ENCODE measurements around the gene TMEM204. TPM values are rescaled to one million over a fixed set of nuclear protein-coding genes. Genes with fewer than 3 reads are reported as not detected.

The TMEM204 gene
- total and polyA plus RNA-seq, 10 of the 15 experiments (the other 5 are each of a cell fraction or from before 2014, with no cell fraction given), result 0.05 to 0.30 (median 0.18) TPM; not detected in 7

- peaks cover 5 to 11% of the 10 kb centered on the region in 2 experiments; a peak in 3 of 4 replicates for H3K36me3 ChIP-seq (ENCODE audit: control insufficient read depth in 2 of 2, insufficient read depth in 2 of 2, low read length in 1 of 2)
- no peak overlapping the region for H3K27ac ChIP-seq (ENCODE audit: control insufficient read depth, insufficient read depth)
- no peak overlapping the region for H2AFZ ChIP-seq (ENCODE audit: control insufficient read depth, low read depth, low read length)
- ChIA-PET RAD21 (ENCODE audit: unreplicated experiment) (no interaction called here), SMC1A (ENCODE audit: uncharacterized antibody, unreplicated experiment) (no interaction called here), POLR2A (no interaction called here), CTCF (no interaction called here)
- no peak for DNase-seq (ENCODE audit: low read depth, low spot score)
- in situ Hi-C loops (cut with MboI) (no loop called here), intact Hi-C loops (cut with micrococcal nuclease; ENCODE audit: unreplicated experiment) (no loop called here)
- WGBS (ENCODE audit: insufficient coverage, insufficient replicate concordance, low lambda C conversion rate, missing lambda C conversion rate), result 95% methylated on average over 19 of the region's 22 CpGs
- no peaks in the 10 kb centered on the region for H4K20me1 ChIP-seq (ENCODE audit: control insufficient read depth, insufficient read depth)
- no peak overlapping the region for H3K4me3 ChIP-seq
- no peaks in the 10 kb centered on the region for H3K79me2 ChIP-seq (ENCODE audit: control insufficient read depth, insufficient read depth, low read length)
- no peak for ATAC-seq
- no TSS peak for BruUV-seq (replicated peaks)
- H3K4me1 ChIP-seq (ENCODE audit: control insufficient read depth, insufficient read depth, low read length), result no peaks in the 10 kb centered on the region
- H3K9me3 ChIP-seq (replicated peaks; ENCODE audit: control insufficient read depth, insufficient read depth, low read length), result no peaks in the 10 kb centered on the region
- H3K4me2 ChIP-seq (ENCODE audit: control insufficient read depth, insufficient read depth), result no peak overlapping the region
- H3K27me3 ChIP-seq (replicated peaks in 1 of 2; ENCODE audit: control insufficient read depth in 2 of 2, insufficient read depth in 2 of 2, low read length in 1 of 2), result no peaks in the 10 kb centered on the region
- H3K9ac ChIP-seq (ENCODE audit: control insufficient read depth, insufficient read depth, low read length), result no peak overlapping the region
- FAIRE-seq, result no peak
- TF ChIP-seq ZNF274 (IDR thresholded peaks at IDR 0.05; ENCODE audit: insufficient read depth, insufficient read length) (no peak), BMI1 (IDR thresholded peaks at IDR 0.05; ENCODE audit: borderline replicate concordance) (no peak), JUNB (IDR thresholded peaks at IDR 0.05) (no peak), CBX5 (IDR thresholded peaks at IDR 0.05; ENCODE audit: low read depth) (no peak), NFYA (IDR thresholded peaks at IDR 0.05; ENCODE audit: borderline replicate concordance, low read depth, low read length) (no peak), IKZF2 (IDR thresholded peaks at IDR 0.05) (no peak), YBX1 (IDR thresholded peaks at IDR 0.05) (no peak), CBX3 (IDR thresholded peaks at IDR 0.05; ENCODE audit: borderline replicate concordance, low read depth) (no peak), BHLHE40 (IDR thresholded peaks at IDR 0.05; ENCODE audit: borderline replicate concordance in 1 of 2, low read depth in 2 of 2, low read length in 1 of 2) (no peak), FOS (IDR thresholded peaks at IDR 0.05; ENCODE audit: borderline replicate concordance, extremely low read depth, insufficient read length) (no peak), EGR1 (IDR thresholded peaks at IDR 0.05; ENCODE audit: borderline replicate concordance in 1 of 2, low read depth in 2 of 2, low read length in 2 of 2) (no peak), SKIL (IDR thresholded peaks at IDR 0.05; ENCODE audit: low read depth, poor library complexity, severe bottlenecking) (no peak), SMARCA5 (IDR thresholded peaks at IDR 0.05) (no peak), KDM1A (IDR thresholded peaks at IDR 0.05; ENCODE audit: borderline replicate concordance) (no peak), RUNX3 (IDR thresholded peaks at IDR 0.05; ENCODE audit: low read length) (no peak)
- TF ChIP-seq, protein P1, sequence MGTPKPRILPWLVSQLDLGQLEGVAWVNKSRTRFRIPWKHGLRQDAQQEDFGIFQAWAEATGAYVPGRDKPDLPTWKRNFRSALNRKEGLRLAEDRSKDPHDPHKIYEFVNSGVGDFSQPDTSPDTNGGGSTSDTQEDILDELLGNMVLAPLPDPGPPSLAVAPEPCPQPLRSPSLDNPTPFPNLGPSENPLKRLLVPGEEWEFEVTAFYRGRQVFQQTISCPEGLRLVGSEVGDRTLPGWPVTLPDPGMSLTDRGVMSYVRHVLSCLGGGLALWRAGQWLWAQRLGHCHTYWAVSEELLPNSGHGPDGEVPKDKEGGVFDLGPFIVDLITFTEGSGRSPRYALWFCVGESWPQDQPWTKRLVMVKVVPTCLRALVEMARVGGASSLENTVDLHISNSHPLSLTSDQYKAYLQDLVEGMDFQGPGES (IDR thresholded peaks at IDR 0.05), result no peak
- TF ChIP-seq, protein P2, sequence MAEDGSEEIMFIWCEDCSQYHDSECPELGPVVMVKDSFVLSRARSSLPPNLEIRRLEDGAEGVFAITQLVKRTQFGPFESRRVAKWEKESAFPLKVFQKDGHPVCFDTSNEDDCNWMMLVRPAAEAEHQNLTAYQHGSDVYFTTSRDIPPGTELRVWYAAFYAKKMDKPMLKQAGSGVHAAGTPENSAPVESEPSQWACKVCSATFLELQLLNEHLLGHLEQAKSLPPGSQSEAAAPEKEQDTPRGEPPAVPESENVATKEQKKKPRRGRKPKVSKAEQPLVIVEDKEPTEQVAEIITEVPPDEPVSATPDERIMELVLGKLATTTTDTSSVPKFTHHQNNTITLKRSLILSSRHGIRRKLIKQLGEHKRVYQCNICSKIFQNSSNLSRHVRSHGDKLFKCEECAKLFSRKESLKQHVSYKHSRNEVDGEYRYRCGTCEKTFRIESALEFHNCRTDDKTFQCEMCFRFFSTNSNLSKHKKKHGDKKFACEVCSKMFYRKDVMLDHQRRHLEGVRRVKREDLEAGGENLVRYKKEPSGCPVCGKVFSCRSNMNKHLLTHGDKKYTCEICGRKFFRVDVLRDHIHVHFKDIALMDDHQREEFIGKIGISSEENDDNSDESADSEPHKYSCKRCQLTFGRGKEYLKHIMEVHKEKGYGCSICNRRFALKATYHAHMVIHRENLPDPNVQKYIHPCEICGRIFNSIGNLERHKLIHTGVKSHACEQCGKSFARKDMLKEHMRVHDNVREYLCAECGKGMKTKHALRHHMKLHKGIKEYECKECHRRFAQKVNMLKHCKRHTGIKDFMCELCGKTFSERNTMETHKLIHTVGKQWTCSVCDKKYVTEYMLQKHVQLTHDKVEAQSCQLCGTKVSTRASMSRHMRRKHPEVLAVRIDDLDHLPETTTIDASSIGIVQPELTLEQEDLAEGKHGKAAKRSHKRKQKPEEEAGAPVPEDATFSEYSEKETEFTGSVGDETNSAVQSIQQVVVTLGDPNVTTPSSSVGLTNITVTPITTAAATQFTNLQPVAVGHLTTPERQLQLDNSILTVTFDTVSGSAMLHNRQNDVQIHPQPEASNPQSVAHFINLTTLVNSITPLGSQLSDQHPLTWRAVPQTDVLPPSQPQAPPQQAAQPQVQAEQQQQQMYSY (CRISPR knock-in tag; IDR thresholded peaks at IDR 0.05), result no peak
- TF ChIP-seq, protein P3, sequence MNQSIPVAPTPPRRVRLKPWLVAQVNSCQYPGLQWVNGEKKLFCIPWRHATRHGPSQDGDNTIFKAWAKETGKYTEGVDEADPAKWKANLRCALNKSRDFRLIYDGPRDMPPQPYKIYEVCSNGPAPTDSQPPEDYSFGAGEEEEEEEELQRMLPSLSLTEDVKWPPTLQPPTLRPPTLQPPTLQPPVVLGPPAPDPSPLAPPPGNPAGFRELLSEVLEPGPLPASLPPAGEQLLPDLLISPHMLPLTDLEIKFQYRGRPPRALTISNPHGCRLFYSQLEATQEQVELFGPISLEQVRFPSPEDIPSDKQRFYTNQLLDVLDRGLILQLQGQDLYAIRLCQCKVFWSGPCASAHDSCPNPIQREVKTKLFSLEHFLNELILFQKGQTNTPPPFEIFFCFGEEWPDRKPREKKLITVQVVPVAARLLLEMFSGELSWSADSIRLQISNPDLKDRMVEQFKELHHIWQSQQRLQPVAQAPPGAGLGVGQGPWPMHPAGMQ (IDR thresholded peaks at IDR 0.05; ENCODE audit: borderline replicate concordance), result no peak
Measured at GRCh38 chr16:1505912-1506311, 27.6 kb upstream of the TMEM204 start.
